Upper lobe of left lung (tissue), 6 donors: ENCODE results near the gene SPDYC. TPM values are rescaled to one million over a fixed set of nuclear protein-coding genes. Genes with fewer than 3 reads are reported as not detected.

Source experiments
- ATAC-seq, 2 donors: fragments of 200-7000 bp; cut with Tn5 transposase; one replicate each; pipeline ENCODE4 v1.9.1; 2022; ENCODE audit warnings: mild to moderate bottlenecking in 2 of 2, moderate library complexity in 2 of 2; ENCODE audit not compliant: low FRiP score in 2 of 2
- DNase-seq, 2 donors: peaks; one replicate each; pipeline ENCODE4 v3.0.0-alpha.2; 2019 to 2020
- H3K27ac ChIP-seq, 4 donors: fragments of 200-600 bp; sonication (generic); one replicate each; pipeline ENCODE4 v1.5.1; 2016 to 2019
- H3K27me3 ChIP-seq, 4 donors: fragments of 200-600 bp; sonication (generic); one replicate each; pipeline ENCODE4 v1.5.1; 2017 to 2019
- H3K36me3 ChIP-seq, 4 donors: fragments of 200-600 bp; sonication (generic); one replicate each; pipeline ENCODE4 v1.5.1; 2016 to 2019
- H3K4me1 ChIP-seq, 4 donors: fragments of 200-600 bp; sonication (generic); one replicate each; pipeline ENCODE4 v1.5.1; 2018 to 2019
- H3K4me3 ChIP-seq, 4 donors: fragments of 200-600 bp; sonication (generic); one replicate each; pipeline ENCODE4 v1.5.1; 2017 to 2019; ENCODE audit warnings: mild to moderate bottlenecking in 2 of 4, moderate library complexity in 1 of 4
- H3K9me3 ChIP-seq, 4 donors: fragments of 200-600 bp; sonication (generic); one replicate each; pipeline ENCODE4 v1.5.1; 2018 to 2019
- EP300 ChIP-seq, 4 donors: sonication (generic); formaldehyde crosslinking; IDR thresholded peaks; one replicate each; pipeline ENCODE4 v1.5.1; 2017; ENCODE audit warnings: antibody characterized with exemption in 4 of 4, control low read depth in 2 of 4
- POLR2A ChIP-seq, 4 donors: fragments of 450-650 bp; IDR thresholded peaks; one replicate each; pipeline ENCODE4 v1.5.1; 2016 to 2017; ENCODE audit warnings: antibody characterized with exemption in 4 of 4, mild to moderate bottlenecking in 2 of 4
- POLR2AphosphoS5 ChIP-seq, 2 donors: sonication (generic); formaldehyde crosslinking; IDR thresholded peaks; one replicate each; pipeline ENCODE4 v1.5.1; 2017; ENCODE audit warnings: antibody characterized with exemption in 2 of 2
- WGBS, 2 donors: methylation state at CpG; one replicate each; pipeline ENCODE4 v1.1.5; 2017 to 2018; 5-methylcytosine and 5-hydroxymethylcytosine counted together
- total RNA-seq, 6 donors: library from RNA; depleted of rRNA in 4 of 6; stranded (reverse); fragments of >200 nt in 4 of 6; gene quantifications; one replicate each; pipeline versions ENCODE4 v1.1.0 to v1.2.1, GENCODE V29; 2016 to 2021
- TF ChIP-seq, protein P1 (sequence below), 6 experiments: fragments of 450-650 bp in 4 of 6; fragments of 200-600 bp in 2 of 6; sonication (generic) in 2 of 6; IDR thresholded peaks; one replicate each; pipeline ENCODE4 v1.5.1; 2016 to 2019; ENCODE audit warnings: antibody characterized with exemption in 6 of 6
- donor health status: DM: no; HTN: no; CAD: no; lungs with moderate emphysema.
- donor health status: DM: no; HTN: yes; CAD: no; lungs with severe emphysema.

The SPDYC gene
- total RNA-seq, 6 donors from 2014 or later, result not detected

- Histone ChIP-seq H3K27me3 (no peaks in the 10 kb centered on the region), H3K4me1 (peaks cover 6 to 26% (median 14%) of the 10 kb centered on the region in 4 donors), H3K36me3 (peaks cover 20 to 38% (median 36%) of the 10 kb centered on the region in 4 donors), H3K4me3 (no peak overlapping the region), H3K9me3 (no peaks in the 10 kb centered on the region), H3K27ac (peak overlapping the region in 1 of 4 donors; percentile 23)
- 36 to 47% methylated on average over 9 to 24 of the region's 26 CpGs for WGBS, 2 donors
- peak in 1 of 2 donors; percentile 83 for DNase-seq
- TF ChIP-seq POLR2A (IDR thresholded peaks at IDR 0.05) (no peak), POLR2AphosphoS5 (IDR thresholded peaks at IDR 0.05) (no peak), EP300 (IDR thresholded peaks at IDR 0.05) (no peak)
- TF ChIP-seq, protein P1, sequence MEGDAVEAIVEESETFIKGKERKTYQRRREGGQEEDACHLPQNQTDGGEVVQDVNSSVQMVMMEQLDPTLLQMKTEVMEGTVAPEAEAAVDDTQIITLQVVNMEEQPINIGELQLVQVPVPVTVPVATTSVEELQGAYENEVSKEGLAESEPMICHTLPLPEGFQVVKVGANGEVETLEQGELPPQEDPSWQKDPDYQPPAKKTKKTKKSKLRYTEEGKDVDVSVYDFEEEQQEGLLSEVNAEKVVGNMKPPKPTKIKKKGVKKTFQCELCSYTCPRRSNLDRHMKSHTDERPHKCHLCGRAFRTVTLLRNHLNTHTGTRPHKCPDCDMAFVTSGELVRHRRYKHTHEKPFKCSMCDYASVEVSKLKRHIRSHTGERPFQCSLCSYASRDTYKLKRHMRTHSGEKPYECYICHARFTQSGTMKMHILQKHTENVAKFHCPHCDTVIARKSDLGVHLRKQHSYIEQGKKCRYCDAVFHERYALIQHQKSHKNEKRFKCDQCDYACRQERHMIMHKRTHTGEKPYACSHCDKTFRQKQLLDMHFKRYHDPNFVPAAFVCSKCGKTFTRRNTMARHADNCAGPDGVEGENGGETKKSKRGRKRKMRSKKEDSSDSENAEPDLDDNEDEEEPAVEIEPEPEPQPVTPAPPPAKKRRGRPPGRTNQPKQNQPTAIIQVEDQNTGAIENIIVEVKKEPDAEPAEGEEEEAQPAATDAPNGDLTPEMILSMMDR (IDR thresholded peaks at IDR 0.05), result no peak
- ATAC-seq, result peak in 1 of 2 donors; percentile 21
These were observed 43.5 kb downstream of the SPDYC start for GRCh38 chr11:65213322-65214211.

GRCh38 chr11:65214212-65214845 lies 44.3 kb downstream of the SPDYC start:
- no peak overlapping the region for H3K4me3 ChIP-seq
- H3K4me1 ChIP-seq, result peaks cover 0 to 18% (median 7%) of the 10 kb centered on the region in 4 donors
- H3K27ac ChIP-seq, result peak overlapping the region in 1 of 4 donors; percentile 23
- TF ChIP-seq EP300 (IDR thresholded peaks at IDR 0.05) (no peak), POLR2AphosphoS5 (IDR thresholded peaks at IDR 0.05) (no peak), POLR2A (IDR thresholded peaks at IDR 0.05) (no peak)
- TF ChIP-seq, protein P1 (IDR thresholded peaks at IDR 0.05), result no peak
- no peaks in the 10 kb centered on the region for H3K27me3 ChIP-seq
- H3K36me3 ChIP-seq, result peaks cover 20 to 30% (median 29%) of the 10 kb centered on the region in 4 donors
- DNase-seq (no peak), ATAC-seq (no peak)
- no peaks in the 10 kb centered on the region for H3K9me3 ChIP-seq
- WGBS, 2 donors, result 65 to 72% methylated on average over 13 to 14 of the region's 16 CpGs

DNA sequence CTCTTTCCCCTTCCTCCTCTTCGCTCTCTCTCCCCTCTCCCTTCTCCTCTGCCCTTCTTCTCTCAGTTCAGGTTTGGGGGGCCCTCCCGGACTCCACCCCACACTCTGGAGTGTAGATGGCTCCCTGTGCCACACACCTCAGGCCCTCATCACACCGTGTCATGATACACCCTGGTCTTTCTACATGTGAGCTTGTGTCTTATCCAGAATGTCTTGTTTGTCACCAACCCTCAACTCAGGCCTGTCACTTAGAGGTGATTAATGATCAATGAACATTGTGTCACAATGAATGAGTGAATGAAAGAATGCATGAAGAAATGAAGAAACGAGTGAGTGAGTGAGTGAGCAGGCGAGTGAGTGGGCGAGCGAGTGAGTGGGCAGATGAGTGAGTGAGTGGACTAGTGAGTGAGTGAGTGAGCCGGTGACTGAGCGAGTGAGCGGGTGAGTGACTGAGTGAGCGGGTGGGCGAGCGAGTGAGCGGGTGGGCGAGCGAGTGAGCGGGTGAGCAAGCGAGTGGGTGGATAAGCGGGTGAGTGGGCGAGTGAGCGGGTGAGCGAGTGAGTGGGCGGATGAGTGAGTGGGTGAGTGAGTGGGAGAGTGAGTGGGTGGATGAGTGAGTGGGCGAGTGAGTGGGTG lies 45.5 kb downstream of the SPDYC start:
- 90 to 93% methylated on average over 24 of the region's 24 CpGs for WGBS, 2 donors
- H3K4me1 ChIP-seq, result peaks cover 0 to 13% (median 4%) of the 10 kb centered on the region in 4 donors
- H3K27me3 ChIP-seq, result no peaks in the 10 kb centered on the region
- H3K9me3 ChIP-seq, result no peaks in the 10 kb centered on the region
- no peak for ATAC-seq
- no peak overlapping the region for H3K4me3 ChIP-seq
- H3K27ac ChIP-seq, result no peak overlapping the region
- DNase-seq, result peak in 1 of 2 donors; percentile 60
- H3K36me3 ChIP-seq, result peaks cover 7 to 18% (median 17%) of the 10 kb centered on the region in 4 donors
- TF ChIP-seq EP300 (IDR thresholded peaks at IDR 0.05) (no peak), POLR2A (IDR thresholded peaks at IDR 0.05) (no peak), POLR2AphosphoS5 (IDR thresholded peaks at IDR 0.05) (no peak)
- TF ChIP-seq, protein P1 (IDR thresholded peaks at IDR 0.05), result no peak

GRCh38 chr11:65216830-65217229 lies 46.8 kb downstream of the SPDYC start:
- Histone ChIP-seq H3K27me3 (no peaks in the 10 kb centered on the region), H3K27ac (no peak overlapping the region), H3K9me3 (no peaks in the 10 kb centered on the region), H3K4me1 (peaks cover 0 to 13% (median 4%) of the 10 kb centered on the region in 4 donors), H3K36me3 (peaks cover 0 to 5% (median 4%) of the 10 kb centered on the region in 4 donors), H3K4me3 (no peak overlapping the region)
- 86 to 91% methylated on average over 6 of the region's 6 CpGs for WGBS, 2 donors
- TF ChIP-seq POLR2A (IDR thresholded peaks at IDR 0.05) (no peak), EP300 (IDR thresholded peaks at IDR 0.05) (no peak)
- no peak for ATAC-seq
- DNase-seq, result no peak
